22Rv1 (cell line): ENCODE results near the gene LRMDA.

Experiments used
- H3K27ac ChIP-seq: fragments of 450-650 bp; 2 replicates; pipeline ENCODE4 v1.5.1; 2017
- CTCF ChIP-seq: fragments of 450-650 bp; IDR thresholded peaks from 2 replicates; pipeline ENCODE4 v1.5.1; 2017; ENCODE audit warnings: mild to moderate bottlenecking
- ZFX ChIP-seq: fragments of 450-650 bp; IDR thresholded peaks from 2 replicates; pipeline ENCODE4 v1.6.1; 2017; ENCODE audit warnings: antibody characterized with exemption, borderline replicate concordance

Gene LRMDA

GRCh38 chr10:75999515-76000209 is 568.2 kb downstream of the LRMDA start:
- TF ChIP-seq CTCF, result no peak
- no peak for TF ChIP-seq ZFX
- no peak overlapping the region for H3K27ac ChIP-seq

- H3K27ac ChIP-seq, result no peak overlapping the region
- TF ChIP-seq CTCF (no peak), ZFX (no peak)
Measured at GRCh38 chr10:76000550-76000949, 569.1 kb downstream of the LRMDA start.

GRCh38 chr10:76001019-76001418 is 569.6 kb downstream of the LRMDA start:
- H3K27ac ChIP-seq, result no peak overlapping the region
- TF ChIP-seq CTCF (no peak), ZFX (no peak)

GRCh38 chr10:76001461-76001860 is 570.0 kb downstream of the LRMDA start:
- no peak for TF ChIP-seq ZFX
- no peak for TF ChIP-seq CTCF

GRCh38 chr10:76002262-76002854 is 570.9 kb downstream of the LRMDA start:
- TF ChIP-seq CTCF (no peak), ZFX (no peak)
- no peak overlapping the region for H3K27ac ChIP-seq

More at GRCh38 chr10:76001461-76001860, 570.0 kb downstream of the LRMDA start:
- H3K27ac ChIP-seq, result no peak overlapping the region

GRCh38 chr10:76007667-76008181 is 576.3 kb downstream of the LRMDA start:
- no peak overlapping the region for H3K27ac ChIP-seq
- TF ChIP-seq ZFX (no peak), CTCF (no peak)

GRCh38 chr10:76009531-76009930 is 578.1 kb downstream of the LRMDA start:
- H3K27ac ChIP-seq, result no peak overlapping the region
- no peak for TF ChIP-seq ZFX
- no peak for TF ChIP-seq CTCF
